Muscle of leg (tissue), 11 donors: Measurements from ENCODE around the gene ZKSCAN1. TPM values are rescaled to one million over a fixed set of nuclear protein-coding genes. Genes with fewer than 3 reads are reported as not detected.

Source experiments
- DNase-seq: peaks from one replicate; pipeline ENCODE4 v3.0.0; 2013
- H3K27ac ChIP-seq: one replicate; pipeline ENCODE4 v1.5.1; 2013; ENCODE audit warnings: mild to moderate bottlenecking, low read length, control low read depth
- H3K27me3 ChIP-seq: one replicate; pipeline ENCODE4 v1.6.1; 2013; ENCODE audit warnings: low read length; ENCODE audit not compliant: control insufficient read depth, insufficient read depth
- H3K36me3 ChIP-seq: one replicate; pipeline ENCODE4 v1.6.1; 2013; ENCODE audit warnings: low read length; ENCODE audit not compliant: control insufficient read depth, insufficient read depth
- H3K4me1 ChIP-seq: one replicate; pipeline ENCODE4 v1.6.1; 2013; ENCODE audit warnings: low read length; ENCODE audit not compliant: control insufficient read depth, insufficient read depth
- H3K4me3 ChIP-seq: one replicate; pipeline ENCODE4 v1.5.1; 2013; ENCODE audit warnings: low read length, control low read depth
- H3K9me3 ChIP-seq: replicated peaks from 2 replicates; pipeline ENCODE4 v1.6.1; 2013; ENCODE audit warnings: low read depth, low read length; ENCODE audit not compliant: control insufficient read depth
- whole genome bisulfite sequencing: methylation state at CpG from one replicate; pipeline ENCODE4 v1.1.5; 2013; ENCODE audit warnings: missing lambda C conversion rate; ENCODE audit not compliant: insufficient coverage; 5-methylcytosine and 5-hydroxymethylcytosine counted together
- polyA plus RNA-seq, 8 donors: library from polyadenylated mRNA; unstranded; fragments of 120-200 nt; gene quantifications; one replicate each; pipeline versions ENCODE4 v1.2.1 to v1.2.3, GENCODE V29; 2013; ENCODE audit warnings: inconsistent platforms in 1 of 8, low replicate concordance in 1 of 8; ENCODE audit not compliant: insufficient read length in 8 of 8, insufficient read depth in 1 of 8
- total RNA-seq: library from RNA; stranded (reverse); fragments of 120-200 nt; gene quantifications from one replicate; pipeline ENCODE4 v1.2.4, GENCODE V29; 2013

ZKSCAN1 gene
- total and polyA plus RNA-seq, 9 donors: 20.6 to 48.2 (median 28.0) TPM

DNA sequence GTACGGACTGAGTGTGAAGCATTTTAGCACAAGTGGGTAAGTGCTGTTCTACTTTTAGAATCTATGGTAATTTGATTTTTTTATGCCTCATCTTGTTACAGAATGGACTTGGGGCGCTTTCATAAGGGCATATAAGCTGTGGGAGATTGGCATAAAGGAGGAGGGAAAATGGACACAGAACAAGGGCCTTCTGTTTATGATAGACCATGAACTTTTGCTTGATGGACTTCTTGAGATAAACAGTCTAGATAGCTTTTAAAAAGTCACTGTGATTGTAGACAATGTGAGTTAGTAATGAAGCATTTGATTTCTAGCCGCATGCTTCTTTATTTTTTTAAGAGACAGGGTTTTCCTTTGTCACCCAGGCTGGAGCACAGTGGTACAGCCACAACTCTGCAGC is 36.2 kb downstream of the ZKSCAN1 start:
- DNase-seq: no peak
- H3K9me3 ChIP-seq: no peaks in the 10 kb centered on the region
- no peaks in the 10 kb centered on the region for H3K27me3 ChIP-seq
- 81% methylated on average over 3 of the region's 3 CpGs for WGBS
- H3K36me3 ChIP-seq: peaks cover 12% of the 10 kb centered on the region
- peaks cover 14% of the 10 kb centered on the region for H3K4me1 ChIP-seq
- no peak overlapping the region for H3K27ac ChIP-seq
- no peak overlapping the region for H3K4me3 ChIP-seq

DNA sequence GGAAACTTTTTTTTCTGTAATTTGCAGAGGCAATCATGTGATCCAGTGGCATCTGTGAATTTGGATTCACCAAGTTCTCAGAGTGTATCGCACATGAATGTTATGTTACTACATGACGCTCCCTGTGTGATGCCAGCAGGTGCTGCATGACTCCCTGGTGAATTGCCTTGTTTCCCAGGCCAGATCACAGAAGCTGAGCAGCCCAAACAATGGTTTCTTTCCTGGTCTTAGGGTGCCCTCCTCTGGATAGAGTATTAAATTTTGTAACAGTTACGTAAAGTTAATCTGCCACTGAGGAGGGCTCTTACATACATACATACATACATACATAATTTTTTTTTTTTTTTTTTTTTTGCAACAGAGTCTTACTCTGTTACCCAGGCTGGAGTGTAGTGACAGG is 37.8 kb downstream of the ZKSCAN1 start:
- H3K4me3 ChIP-seq: no peak overlapping the region
- H3K4me1 ChIP-seq: peaks cover 14% of the 10 kb centered on the region
- 50% methylated on average over 1 of the region's 3 CpGs for WGBS
- H3K27me3 ChIP-seq: no peaks in the 10 kb centered on the region
- DNase-seq: peak; percentile 83
- H3K27ac ChIP-seq: peak overlapping the region; percentile 47
- peaks cover 28% of the 10 kb centered on the region for H3K36me3 ChIP-seq
- no peaks in the 10 kb centered on the region for H3K9me3 ChIP-seq

DNA sequence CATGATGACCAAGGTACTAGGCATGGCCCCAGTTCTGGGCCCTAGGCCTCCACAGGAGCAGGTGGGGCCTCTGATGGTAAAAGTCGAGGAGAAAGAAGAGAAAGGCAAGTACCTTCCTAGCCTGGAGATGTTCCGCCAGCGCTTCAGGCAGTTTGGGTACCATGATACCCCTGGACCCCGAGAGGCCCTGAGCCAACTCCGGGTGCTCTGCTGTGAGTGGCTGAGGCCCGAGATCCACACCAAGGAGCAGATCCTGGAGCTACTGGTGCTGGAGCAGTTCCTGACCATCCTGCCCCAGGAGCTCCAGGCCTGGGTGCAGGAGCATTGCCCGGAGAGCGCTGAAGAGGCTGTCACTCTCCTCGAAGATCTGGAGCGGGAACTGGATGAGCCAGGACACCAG is 41.6 kb downstream of the ZKSCAN1 start:
- DNase-seq: no peak
- no peak overlapping the region for H3K27ac ChIP-seq
- WGBS: 96% methylated on average over 10 of the region's 10 CpGs
- H3K4me1 ChIP-seq: peaks cover 4% of the 10 kb centered on the region
- H3K36me3 ChIP-seq: peaks cover 42% of the 10 kb centered on the region
- no peak overlapping the region for H3K4me3 ChIP-seq
- H3K27me3 ChIP-seq: no peaks in the 10 kb centered on the region
- no peaks in the 10 kb centered on the region for H3K9me3 ChIP-seq

DNA sequence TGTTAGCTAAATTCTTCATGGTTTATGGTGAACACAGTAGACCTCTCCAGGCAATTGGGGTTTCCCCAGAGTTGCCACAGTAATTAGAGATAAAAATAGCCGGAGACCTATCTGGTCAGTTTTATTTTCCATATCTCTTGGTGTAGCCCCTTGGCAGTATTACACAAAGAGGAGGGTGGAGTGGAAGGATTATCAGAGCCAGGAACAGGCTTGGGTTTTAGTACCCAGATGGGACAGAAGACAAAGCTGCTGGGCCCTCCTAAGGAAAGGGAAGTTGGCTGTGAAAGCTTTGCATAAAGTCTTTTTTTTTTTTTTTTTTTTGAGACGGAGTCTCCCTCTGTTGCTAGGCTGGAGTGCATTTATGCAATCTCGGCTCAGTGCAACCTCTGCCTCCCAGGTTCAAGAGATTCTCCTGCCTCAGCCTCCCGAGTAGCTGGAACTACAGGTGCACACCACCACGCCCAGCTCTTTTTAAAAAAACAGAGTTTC is 43.9 kb downstream of the ZKSCAN1 start:
- peaks cover 49% of the 10 kb centered on the region for H3K36me3 ChIP-seq
- DNase-seq: no peak
- H3K4me1 ChIP-seq: no peaks in the 10 kb centered on the region
- no peak overlapping the region for H3K27ac ChIP-seq
- WGBS: 96% methylated on average over 4 of the region's 5 CpGs
- no peak overlapping the region for H3K4me3 ChIP-seq
- no peaks in the 10 kb centered on the region for H3K27me3 ChIP-seq
- H3K9me3 ChIP-seq: no peaks in the 10 kb centered on the region

DNA sequence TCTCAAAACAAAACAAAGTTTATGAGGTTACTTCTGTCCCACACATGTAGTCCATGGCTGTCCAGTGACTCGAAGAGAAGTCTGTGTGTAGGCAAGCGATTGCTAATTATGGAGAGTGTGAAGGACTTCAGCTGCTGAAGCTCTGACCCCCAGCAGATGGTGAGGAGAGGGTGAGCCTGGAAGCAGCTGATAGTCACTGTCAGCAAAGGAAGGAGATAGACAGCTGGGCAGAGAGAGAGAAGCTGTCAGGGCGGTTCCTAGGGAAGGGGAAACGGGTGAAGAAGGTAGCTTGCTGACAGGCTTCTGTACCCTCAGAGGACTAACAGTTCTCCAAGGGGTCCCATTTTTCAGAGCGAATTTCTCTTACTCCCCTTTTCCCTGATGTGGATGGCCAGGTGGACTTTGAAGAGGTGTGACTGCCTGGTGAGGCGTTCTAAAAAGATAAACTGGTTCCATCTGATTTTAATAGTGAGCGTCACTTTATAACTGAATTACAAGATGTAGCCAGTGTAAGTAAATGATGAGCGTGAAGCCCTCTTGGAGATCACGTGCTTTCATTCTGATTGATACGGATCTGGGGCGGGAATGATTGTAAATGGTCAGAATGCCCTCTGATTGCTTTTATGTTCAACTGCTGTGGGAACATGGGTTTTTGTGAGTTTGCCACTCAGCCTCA is 46.3 kb downstream of the ZKSCAN1 start:
- no peaks in the 10 kb centered on the region for H3K9me3 ChIP-seq
- H3K36me3 ChIP-seq: peaks cover 65% of the 10 kb centered on the region
- no peaks in the 10 kb centered on the region for H3K4me1 ChIP-seq
- peak overlapping the region; percentile 45 for H3K27ac ChIP-seq
- no peak overlapping the region for H3K4me3 ChIP-seq
- H3K27me3 ChIP-seq: no peaks in the 10 kb centered on the region
- peak; percentile 66 for DNase-seq
- 94% methylated on average over 5 of the region's 11 CpGs for WGBS

DNA sequence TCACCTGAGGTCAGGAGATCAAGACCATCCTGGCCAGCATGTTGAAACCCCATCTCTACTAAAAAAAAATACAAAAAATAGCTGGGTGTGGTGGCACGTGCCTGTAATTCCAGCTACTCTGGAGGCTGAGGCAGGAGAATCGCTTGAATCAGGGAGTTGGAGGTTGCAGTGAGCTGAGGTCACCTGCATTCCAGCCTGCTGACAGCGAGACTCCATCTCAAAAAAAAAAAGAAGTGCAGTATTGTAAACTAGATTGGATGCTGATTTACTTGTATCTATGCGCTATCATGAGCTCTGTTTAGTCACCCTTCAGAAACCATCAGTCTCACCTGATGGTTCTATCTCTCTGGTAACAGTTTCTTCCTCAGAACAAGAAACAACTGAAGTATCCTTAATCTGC is 48.0 kb downstream of the ZKSCAN1 start:
- no peaks in the 10 kb centered on the region for H3K4me1 ChIP-seq
- no peaks in the 10 kb centered on the region for H3K27me3 ChIP-seq
- no peak for DNase-seq
- 94% methylated on average over 2 of the region's 4 CpGs for WGBS
- H3K4me3 ChIP-seq: no peak overlapping the region
- no peaks in the 10 kb centered on the region for H3K9me3 ChIP-seq
- H3K27ac ChIP-seq: no peak overlapping the region
- H3K36me3 ChIP-seq: peaks cover 53% of the 10 kb centered on the region

DNA sequence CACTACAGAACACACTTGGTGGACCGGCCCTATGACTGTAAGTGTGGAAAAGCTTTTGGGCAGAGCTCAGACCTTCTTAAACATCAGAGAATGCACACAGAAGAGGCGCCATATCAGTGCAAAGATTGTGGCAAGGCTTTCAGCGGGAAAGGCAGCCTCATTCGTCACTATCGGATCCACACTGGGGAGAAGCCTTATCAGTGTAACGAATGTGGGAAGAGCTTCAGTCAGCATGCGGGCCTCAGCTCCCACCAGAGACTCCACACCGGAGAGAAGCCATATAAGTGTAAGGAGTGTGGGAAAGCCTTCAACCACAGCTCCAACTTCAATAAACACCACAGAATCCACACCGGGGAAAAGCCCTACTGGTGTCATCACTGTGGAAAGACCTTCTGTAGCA is 48.8 kb downstream of the ZKSCAN1 start:
- Histone ChIP-seq H3K27ac (no peak overlapping the region), H3K9me3 (peaks cover 3% of the 10 kb centered on the region), H3K36me3 (peaks cover 47% of the 10 kb centered on the region), H3K4me3 (no peak overlapping the region), H3K4me1 (no peaks in the 10 kb centered on the region), H3K27me3 (no peaks in the 10 kb centered on the region)
- DNase-seq: no peak
- WGBS: 87% methylated on average over 3 of the region's 9 CpGs

DNA sequence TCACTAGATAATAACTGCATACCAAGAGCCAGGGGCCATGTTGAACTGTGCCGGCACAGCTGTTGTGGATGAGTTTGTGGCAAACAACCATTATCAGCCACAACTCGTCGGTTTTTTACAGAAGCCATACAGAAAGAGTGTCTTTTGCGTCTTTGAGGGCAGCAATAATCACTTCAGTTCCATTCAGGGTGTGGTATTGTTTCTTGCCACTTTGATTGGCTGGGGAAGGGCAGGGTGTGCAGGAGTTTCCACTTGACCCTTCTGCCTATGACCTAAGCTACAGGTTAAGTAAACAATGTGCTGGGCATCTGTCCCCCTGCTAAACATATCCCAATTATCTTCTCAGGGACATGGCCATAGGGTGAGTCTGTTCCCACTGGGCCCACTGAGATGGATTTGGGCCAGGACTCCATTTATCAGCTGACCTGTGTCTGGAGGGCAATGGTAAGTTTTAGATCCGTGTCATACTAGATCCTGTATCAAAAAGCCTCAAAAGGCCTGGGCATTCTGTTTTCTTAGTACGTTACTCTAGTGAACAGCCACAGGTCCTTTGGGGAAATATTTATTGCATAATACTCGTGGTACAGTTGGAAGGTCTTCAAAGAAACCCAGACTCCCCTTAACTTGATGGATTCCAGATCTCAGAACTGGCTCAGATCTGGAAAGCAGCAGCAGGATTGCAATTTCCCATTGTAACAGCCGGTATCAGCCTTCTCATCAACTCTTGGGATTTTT is 50.2 kb downstream of the ZKSCAN1 start:
- Histone ChIP-seq H3K27me3 (no peaks in the 10 kb centered on the region), H3K36me3 (peaks cover 56% of the 10 kb centered on the region), H3K9me3 (peaks cover 16% of the 10 kb centered on the region), H3K4me3 (no peak overlapping the region), H3K27ac (no peak overlapping the region), H3K4me1 (no peaks in the 10 kb centered on the region)
- WGBS: 100% methylated on average over 1 of the region's 8 CpGs
- DNase-seq: peak; percentile 56

DNA sequence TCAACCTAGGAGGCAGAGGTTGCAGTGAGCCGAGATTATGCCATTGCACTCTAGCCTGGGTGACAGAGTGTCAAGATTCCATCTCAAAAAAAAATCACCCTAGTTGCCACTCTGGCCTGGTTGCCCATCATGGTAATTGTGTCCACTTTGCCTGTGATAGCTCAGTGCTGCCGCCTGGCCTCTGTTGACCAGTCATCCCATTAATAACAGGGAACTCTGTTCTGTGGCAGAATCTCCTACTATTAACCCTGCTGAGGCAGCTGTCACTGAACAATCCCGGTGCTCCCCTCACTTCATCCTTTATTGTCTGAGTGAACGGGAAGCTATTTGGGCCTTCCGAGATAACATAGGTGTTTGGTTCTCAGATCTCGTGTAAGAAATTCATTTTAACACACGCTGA is 51.6 kb downstream of the ZKSCAN1 start:
- Histone ChIP-seq H3K27ac (no peak overlapping the region), H3K4me1 (no peaks in the 10 kb centered on the region), H3K4me3 (no peak overlapping the region), H3K9me3 (peaks cover 29% of the 10 kb centered on the region), H3K36me3 (peaks cover 66% of the 10 kb centered on the region), H3K27me3 (no peaks in the 10 kb centered on the region)
- WGBS: 87% methylated on average over 7 of the region's 7 CpGs
- no peak for DNase-seq

DNA sequence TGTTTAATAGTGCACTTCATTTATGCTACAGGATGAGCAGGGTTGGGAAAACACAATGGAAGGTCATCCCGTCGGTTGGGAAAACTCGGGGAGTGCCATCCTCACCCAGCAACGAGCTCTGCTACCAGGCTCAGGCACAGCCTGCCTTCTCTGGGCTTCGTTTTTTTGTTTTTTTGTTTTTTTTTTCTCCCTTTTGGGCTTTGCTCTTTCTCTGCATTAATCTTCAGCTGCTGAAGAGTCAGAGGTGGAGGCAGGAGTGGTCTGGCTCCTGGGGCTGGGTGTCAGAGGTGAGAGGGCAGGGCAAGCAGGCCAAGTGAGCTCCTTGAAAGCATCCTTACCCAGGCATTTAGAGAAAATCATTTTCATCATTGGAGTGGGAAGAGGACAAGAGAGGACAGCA is 54.6 kb downstream of the ZKSCAN1 start:
- Histone ChIP-seq H3K4me3 (no peak overlapping the region), H3K27ac (no peak overlapping the region), H3K36me3 (peaks cover 75% of the 10 kb centered on the region), H3K4me1 (no peaks in the 10 kb centered on the region), H3K9me3 (peaks cover 50% of the 10 kb centered on the region), H3K27me3 (no peaks in the 10 kb centered on the region)
- no peak for DNase-seq
- 88% methylated on average over 4 of the region's 5 CpGs for WGBS
